IPS-18c (cell line): ENCODE results near the gene CTNND2.
"Not testable (repeated sequence)": the region's sequence is repeated elsewhere in the genome, so short reads cannot be mapped to it uniquely, and the experiment has no call there.

Experiments
- H3K4me3 ChIP-seq: 2 replicates; pipeline ENCODE4 v1.7.0; 2013; ENCODE audit warnings: low read depth, mild to moderate bottlenecking, low read length, moderate library complexity; ENCODE audit not compliant: insufficient read depth
- H3K9me3 ChIP-seq: one replicate; pipeline ENCODE4 v1.6.1; 2013; ENCODE audit warnings: mild to moderate bottlenecking, low read length, moderate library complexity; ENCODE audit not compliant: control insufficient read depth, insufficient read depth

Gene CTNND2

DNA sequence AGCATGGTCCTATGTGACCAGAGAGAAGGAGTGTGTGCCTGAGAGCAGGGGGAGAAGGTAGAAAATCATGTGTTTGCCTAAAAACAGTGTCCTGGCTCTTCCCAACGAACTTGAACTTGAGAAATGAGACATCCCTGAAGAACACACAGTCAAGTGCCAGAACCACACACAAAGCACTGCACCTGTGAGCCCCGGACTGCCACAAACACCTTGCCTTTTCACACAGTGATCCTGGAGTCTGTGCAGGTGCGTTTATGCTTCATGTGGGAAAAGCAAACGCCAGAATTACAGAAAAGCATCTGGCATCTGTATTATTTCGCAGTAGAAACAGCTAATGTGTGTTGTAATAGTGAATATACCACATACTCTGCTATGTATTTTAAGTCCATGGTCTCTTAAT is 9.3 kb downstream of the CTNND2 start:
- no peaks in the 10 kb centered on the region for H3K9me3 ChIP-seq

DNA sequence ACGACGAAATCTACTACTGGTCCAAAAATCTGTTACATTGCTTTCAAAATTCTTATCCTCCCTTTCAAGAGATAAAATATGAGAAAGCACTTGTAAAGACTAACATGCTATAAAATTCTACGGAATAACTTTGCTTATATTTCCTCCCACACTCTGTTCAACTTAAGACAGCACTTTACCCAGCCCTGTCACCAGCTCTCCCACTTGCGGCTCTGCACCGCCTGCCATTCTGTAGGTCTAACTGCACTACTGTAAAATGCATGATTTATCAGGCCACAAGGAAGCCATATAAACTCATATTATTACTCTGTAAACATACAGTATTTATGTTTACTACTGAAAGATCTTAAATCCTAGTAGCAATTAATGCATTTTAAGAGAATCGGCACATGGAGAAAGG is 11.4 kb downstream of the CTNND2 start:
- no peaks in the 10 kb centered on the region for H3K9me3 ChIP-seq

More for the DNA sequence above, 9.3 kb downstream of the CTNND2 start:
- H3K4me3 ChIP-seq = no peak overlapping the region

GRCh38 chr5:11890777-11891176 is 13.5 kb downstream of the CTNND2 start:
- Histone ChIP-seq H3K9me3 (no peaks in the 10 kb centered on the region), H3K4me3 (no peak overlapping the region)

More for the DNA sequence above, 11.4 kb downstream of the CTNND2 start:
- no peak overlapping the region for H3K4me3 ChIP-seq

- Histone ChIP-seq H3K4me3 (no peak overlapping the region), H3K9me3 (no peaks in the 10 kb centered on the region)
These were observed 16.0 kb downstream of the CTNND2 start for GRCh38 chr5:11888221-11888620.

GRCh38 chr5:11878814-11879213 is 25.4 kb downstream of the CTNND2 start:
- H3K9me3 ChIP-seq = no peaks in the 10 kb centered on the region
- H3K4me3 ChIP-seq = no peak overlapping the region

- Histone ChIP-seq H3K4me3 (no peak overlapping the region), H3K9me3 (no peaks in the 10 kb centered on the region)
These were observed 30.7 kb downstream of the CTNND2 start for GRCh38 chr5:11873587-11873986.

GRCh38 chr5:11869203-11869602 is 35.0 kb downstream of the CTNND2 start:
- H3K4me3 ChIP-seq = no peak overlapping the region
- H3K9me3 ChIP-seq = no peaks in the 10 kb centered on the region

- H3K9me3 ChIP-seq = no peaks in the 10 kb centered on the region
- no peak overlapping the region for H3K4me3 ChIP-seq
These were observed 40.3 kb downstream of the CTNND2 start for GRCh38 chr5:11863911-11864310.

DNA sequence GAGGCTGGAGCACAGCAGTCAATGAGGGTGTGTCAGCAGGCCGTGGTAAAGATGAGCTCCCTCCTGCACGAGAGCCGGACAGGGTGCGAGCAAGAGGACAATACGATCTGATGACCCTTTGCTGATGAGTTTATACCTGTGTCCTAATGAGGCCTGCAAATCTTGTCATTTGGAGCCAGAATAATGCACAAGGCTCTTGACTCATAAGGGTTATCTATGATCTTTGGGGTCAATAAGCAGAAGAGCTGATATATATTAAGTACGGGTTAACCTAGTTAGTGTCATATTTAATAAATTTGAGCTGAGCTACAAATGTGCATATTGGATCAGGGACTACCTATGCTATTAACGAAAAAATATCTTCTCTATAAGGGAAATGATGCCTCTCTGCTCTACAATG is 46.9 kb downstream of the CTNND2 start:
- Histone ChIP-seq H3K9me3 (no peaks in the 10 kb centered on the region), H3K4me3 (no peak overlapping the region)

DNA sequence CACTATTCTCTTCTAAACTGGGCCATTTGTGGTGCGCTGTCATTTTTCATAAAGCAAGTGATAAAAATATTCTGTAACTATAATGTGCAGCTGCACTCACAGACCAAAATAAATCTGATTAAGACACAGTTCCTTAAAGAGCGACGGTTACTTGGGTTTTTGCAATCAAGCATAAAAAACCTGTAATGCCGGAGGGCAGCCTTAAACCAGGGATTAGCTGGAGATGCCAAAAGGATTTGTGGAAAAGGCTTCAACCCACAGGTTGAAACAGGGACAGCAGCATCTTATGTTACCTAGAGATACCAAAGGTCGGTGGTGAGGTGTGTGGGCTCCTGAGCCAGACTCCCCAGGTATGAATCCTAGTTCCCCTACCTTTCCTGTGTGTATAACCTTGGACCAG is 49.3 kb downstream of the CTNND2 start:
- Histone ChIP-seq H3K9me3 (no peaks in the 10 kb centered on the region), H3K4me3 (no peak overlapping the region)

GRCh38 chr5:11853796-11854195 is 50.5 kb downstream of the CTNND2 start:
- Histone ChIP-seq H3K9me3 (no peaks in the 10 kb centered on the region), H3K4me3 (no peak overlapping the region)

DNA sequence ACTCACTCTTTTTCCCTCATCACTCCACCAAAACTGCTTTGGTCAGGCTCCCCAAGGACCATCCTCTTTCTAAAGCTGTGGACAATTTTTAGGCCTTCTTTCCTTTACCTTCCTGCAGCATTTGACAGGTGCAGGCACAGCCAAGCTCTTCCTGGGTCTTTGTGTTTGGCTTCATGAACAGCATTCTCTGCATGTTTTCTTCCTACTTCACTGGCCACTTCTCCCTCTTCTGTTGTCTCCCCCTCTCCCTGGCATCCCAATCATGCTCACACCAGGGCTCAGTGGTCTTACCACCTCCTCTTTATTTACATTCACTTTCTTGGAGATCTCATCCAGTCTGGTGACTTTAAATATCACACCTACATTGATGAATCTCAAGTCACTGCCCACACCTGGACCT is 51.1 kb downstream of the CTNND2 start:
- Histone ChIP-seq H3K9me3 (no peaks in the 10 kb centered on the region), H3K4me3 (no peak overlapping the region)

DNA sequence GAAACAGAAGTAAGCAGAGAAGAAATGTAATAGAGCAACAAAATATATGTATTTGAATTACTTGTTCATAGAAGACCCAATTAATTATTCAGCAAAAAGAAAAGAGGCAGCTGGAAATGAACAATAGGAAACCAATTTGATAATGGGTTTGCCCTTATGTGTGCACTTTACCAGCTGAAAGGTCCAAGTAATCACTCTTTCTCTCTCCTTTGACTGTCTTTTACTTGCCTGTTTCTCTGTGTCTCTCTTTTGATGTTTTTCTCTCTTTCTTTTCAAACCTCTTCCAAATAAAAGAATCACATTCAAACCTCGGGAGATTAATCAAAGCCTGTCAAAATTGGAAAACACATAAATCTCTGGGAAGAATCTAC is 51.5 kb downstream of the CTNND2 start:
- Histone ChIP-seq H3K4me3 (no peak overlapping the region), H3K9me3 (no peaks in the 10 kb centered on the region)

- Histone ChIP-seq H3K4me3 (no peak overlapping the region), H3K9me3 (no peaks in the 10 kb centered on the region)
These were observed 52.1 kb downstream of the CTNND2 start for GRCh38 chr5:11851965-11852716.

- no peaks in the 10 kb centered on the region for H3K9me3 ChIP-seq
- H3K4me3 ChIP-seq = no peak overlapping the region
These were observed 52.8 kb downstream of the CTNND2 start for GRCh38 chr5:11851416-11851815.

DNA sequence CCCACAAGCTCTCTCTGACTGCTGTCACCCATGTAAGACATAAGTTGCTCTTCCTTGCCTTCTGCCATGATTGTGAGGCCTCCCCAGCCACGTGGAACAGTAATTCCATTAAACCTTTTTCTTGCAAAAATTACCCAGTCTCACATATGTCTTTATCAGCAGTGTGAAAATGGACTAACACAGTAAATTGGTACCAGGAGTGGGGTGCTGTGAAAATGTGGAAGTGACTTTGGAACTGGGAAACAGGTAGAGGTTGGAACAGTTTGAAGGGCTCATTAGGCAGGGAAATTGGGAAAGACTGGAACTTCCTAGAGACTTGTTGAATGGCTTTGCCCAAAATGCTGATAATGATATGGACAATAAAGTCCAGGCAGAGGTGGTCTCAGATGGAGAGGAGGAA is 75.7 kb downstream of the CTNND2 start:
- H3K9me3 ChIP-seq = not testable (repeated sequence)

GRCh38 chr5:11822598-11822997 is 81.6 kb downstream of the CTNND2 start:
- H3K9me3 ChIP-seq = no peaks in the 10 kb centered on the region
- no peak overlapping the region for H3K4me3 ChIP-seq

More for the DNA sequence above, 75.7 kb downstream of the CTNND2 start:
- not testable (repeated sequence) for H3K4me3 ChIP-seq

- Histone ChIP-seq H3K9me3 (no peaks in the 10 kb centered on the region), H3K4me3 (no peak overlapping the region)
These were observed 88.3 kb downstream of the CTNND2 start for GRCh38 chr5:11815916-11816315.

- Histone ChIP-seq H3K9me3 (no peaks in the 10 kb centered on the region), H3K4me3 (no peak overlapping the region)
These were observed 88.8 kb downstream of the CTNND2 start for GRCh38 chr5:11815481-11815880.
